Measurements from ENCODE around the gene APOF. TPM values are rescaled to one million over a fixed set of nuclear protein-coding genes. Genes with fewer than 3 reads are reported as not detected.

APOF gene
- total and polyA plus RNA-seq, 10 of the 15 experiments (the other 5 are each of a cell fraction or from before 2014, with no cell fraction given) = 0.04 to 0.19 (median 0.11) TPM; not detected in 5

- H3K4me1 ChIP-seq (ENCODE audit: control insufficient read depth, insufficient read depth, low read length) = no peaks in the 10 kb centered on the region
- no peaks in the 10 kb centered on the region for H4K20me1 ChIP-seq (ENCODE audit: control insufficient read depth, insufficient read depth)
- in situ Hi-C loops (cut with MboI) = no loop called here
- H3K36me3 ChIP-seq (ENCODE audit: control insufficient read depth in 2 of 2, insufficient read depth in 2 of 2, low read length in 1 of 2) = no peaks in the 10 kb centered on the region
- H3K79me2 ChIP-seq (ENCODE audit: control insufficient read depth, insufficient read depth, low read length) = no peaks in the 10 kb centered on the region
- no peak for ATAC-seq
- no peak overlapping the region for H3K27ac ChIP-seq (ENCODE audit: control insufficient read depth, insufficient read depth)
- ChIA-PET POLR2A (interaction anchor here (0.8 kb wide), 1 partner anchor 72 kb away, joined by 3 read pairs; no protein-coding TSS in a partner anchor), RAD21 (ENCODE audit: unreplicated experiment) (interaction anchor here (1.1 kb wide), 1 partner anchor 33 kb away, joined by 3 read pairs; the partner anchor contains the start of gene STAT2), SMC1A (ENCODE audit: uncharacterized antibody, unreplicated experiment) (no interaction called here), CTCF (no interaction called here)
- no peak overlapping the region for H3K9ac ChIP-seq (ENCODE audit: control insufficient read depth, insufficient read depth, low read length)
- H3K9me3 ChIP-seq (replicated peaks; ENCODE audit: control insufficient read depth, insufficient read depth, low read length) = no peaks in the 10 kb centered on the region; the same call in 2 of the 3 replicates
- 91% methylated on average over 1 of the region's 2 CpGs for WGBS (ENCODE audit: insufficient coverage, insufficient replicate concordance, low lambda C conversion rate, missing lambda C conversion rate)
- FAIRE-seq = no peak
- DNase-seq (ENCODE audit: low read depth, low spot score) = no peak
- H3K4me3 ChIP-seq = no peak overlapping the region
- no peak overlapping the region for H3K4me2 ChIP-seq (ENCODE audit: control insufficient read depth, insufficient read depth)
- intact Hi-C loops (cut with micrococcal nuclease; ENCODE audit: unreplicated experiment) = no loop called here
- H2AFZ ChIP-seq (ENCODE audit: control insufficient read depth, low read depth, low read length) = no peak overlapping the region
- no peaks in the 10 kb centered on the region for H3K27me3 ChIP-seq (replicated peaks in 1 of 2; ENCODE audit: control insufficient read depth in 2 of 2, insufficient read depth in 2 of 2, low read length in 1 of 2)
- BruUV-seq (replicated peaks) = no TSS peak
- TF ChIP-seq SP1 (IDR thresholded peaks at IDR 0.05; ENCODE audit: low read depth, low read length) (no peak), SMC3 (IDR thresholded peaks at IDR 0.05; ENCODE audit: borderline replicate concordance, low read length) (no peak), HDAC6 (IDR thresholded peaks at IDR 0.05; ENCODE audit: unreplicated experiment) (no peak), MTA3 (IDR thresholded peaks at IDR 0.05; ENCODE audit: borderline replicate concordance, low read length) (no peak), LARP7 (IDR thresholded peaks at IDR 0.05) (no peak), ZBTB40 (IDR thresholded peaks at IDR 0.05; ENCODE audit: borderline replicate concordance) (no peak), ZBTB11 (CRISPR knock-in tag; IDR thresholded peaks at IDR 0.05) (no peak), JUNB (IDR thresholded peaks at IDR 0.05) (no peak), IRF4 (IDR thresholded peaks at IDR 0.05; ENCODE audit: low read depth, low read length) (no peak), STAT3 (IDR thresholded peaks at IDR 0.05; ENCODE audit: low read depth, low read length) (no peak), KLF5 (IDR thresholded peaks at IDR 0.05; ENCODE audit: partially characterized antibody) (no peak), ZBTB33 (IDR thresholded peaks at IDR 0.05) (no peak), ZNF217 (IDR thresholded peaks at IDR 0.05) (no peak)
Observed at GRCh38 chr12:56392331-56392730, 29.7 kb upstream of the APOF start.
